Endothelial cell of umbilical vein (primary cell): ENCODE measurements around the gene UFD1.

Experiments used
- CTCF ChIP-seq, 2 donors: IDR thresholded peaks; 1 replicate in 1 of 2; 2 replicates in 1 of 2; pipeline ENCODE4 v1.5.1; 2011; ENCODE audit warnings: low read length in 2 of 2, mild to moderate bottlenecking in 2 of 2, moderate library complexity in 2 of 2, control low read depth in 1 of 2, inconsistent platforms in 1 of 2, low read depth in 1 of 2; ENCODE audit not compliant: insufficient read depth in 1 of 2; ENCODE audit errors: extremely low read depth in 1 of 2
- EZH2 ChIP-seq: IDR thresholded peaks from 2 replicates; pipeline ENCODE4 v1.6.1; 2012; ENCODE audit warnings: borderline replicate concordance, low read depth, mild to moderate bottlenecking, moderate library complexity, low read length, inconsistent platforms; ENCODE audit not compliant: severe bottlenecking
- POLR2AphosphoS5 ChIP-seq: IDR thresholded peaks from 2 replicates; pipeline ENCODE4 v1.6.1; 2012; ENCODE audit warnings: low read depth, mild to moderate bottlenecking, control low read depth, low read length, moderate library complexity; ENCODE audit not compliant: insufficient read depth

GRCh38 chr22:19424186-19424500 is 54.9 kb downstream of the UFD1 start:
- no peak for TF ChIP-seq POLR2AphosphoS5
- TF ChIP-seq CTCF (IDR thresholded peaks at IDR 0.05; ENCODE audit: extremely low read depth in 1 of 2, insufficient read depth in 1 of 2, low read depth in 1 of 2, low read length in 2 of 2) = no peak
- no peak for TF ChIP-seq EZH2
